GM19397 (cell line): Measurements from ENCODE around the gene TXNDC17.
"Not testable (repeated sequence)": the region's sequence is repeated elsewhere in the genome, so short reads cannot be mapped to it uniquely, and the experiment has no call there.

Experiments used
- ATAC-seq: cut with Tn5 transposase; IDR thresholded peaks from one replicate; pipeline ENCODE4 v1.9.1; 2021; ENCODE audit warnings: mild to moderate bottlenecking, moderate library complexity; ENCODE audit not compliant: unreplicated experiment

The TXNDC17 gene

DNA sequence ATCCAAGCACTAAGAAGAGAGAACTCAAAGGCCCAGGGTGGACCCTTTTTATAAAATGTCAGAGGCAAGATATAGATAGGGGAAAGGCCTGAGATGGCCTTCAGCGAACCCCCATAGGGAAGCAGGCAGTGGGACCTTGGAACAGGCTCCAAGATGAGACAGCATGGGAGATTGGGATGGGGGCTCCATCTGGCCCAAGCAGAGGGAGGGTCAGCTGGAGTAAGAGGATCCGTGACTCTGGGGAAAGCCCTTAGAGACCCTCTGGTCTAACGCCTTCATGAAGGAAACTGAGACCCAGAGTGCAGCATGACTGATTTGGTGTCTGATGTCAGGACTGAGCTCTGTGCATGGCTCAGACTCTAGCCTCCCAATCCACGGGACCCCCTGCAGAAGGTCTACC lies 41.5 kb downstream of the TXNDC17 start:
- no peak for ATAC-seq

DNA sequence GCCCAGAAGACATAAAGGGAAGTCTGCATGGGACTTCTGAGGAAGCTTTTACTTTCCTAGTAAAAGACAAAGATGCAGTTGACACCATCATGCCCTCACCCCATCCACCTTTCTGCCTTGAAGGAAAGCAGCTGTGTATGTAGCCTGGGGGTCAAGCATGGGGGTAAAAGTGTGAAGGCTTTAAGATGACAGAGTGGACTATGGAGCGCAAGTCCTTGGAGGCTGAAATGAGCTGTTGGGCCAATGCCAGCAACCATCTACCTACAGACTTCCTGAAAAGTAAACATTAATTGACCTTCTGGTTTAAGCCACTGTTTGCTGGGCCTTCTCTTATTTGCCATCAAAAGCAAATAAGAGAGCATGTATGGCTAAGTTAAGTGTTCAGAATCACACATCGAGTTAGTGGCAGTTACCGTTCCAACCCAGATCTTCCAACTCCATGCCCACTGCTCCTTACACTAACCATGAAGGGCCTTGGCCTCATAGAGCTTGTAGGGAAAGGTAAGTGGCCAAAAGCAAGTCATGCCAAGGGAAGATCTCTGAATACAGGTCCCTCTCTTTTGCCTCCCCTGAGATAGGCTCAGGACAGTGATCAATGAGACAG lies 42.3 kb downstream of the TXNDC17 start:
- no peak for ATAC-seq

DNA sequence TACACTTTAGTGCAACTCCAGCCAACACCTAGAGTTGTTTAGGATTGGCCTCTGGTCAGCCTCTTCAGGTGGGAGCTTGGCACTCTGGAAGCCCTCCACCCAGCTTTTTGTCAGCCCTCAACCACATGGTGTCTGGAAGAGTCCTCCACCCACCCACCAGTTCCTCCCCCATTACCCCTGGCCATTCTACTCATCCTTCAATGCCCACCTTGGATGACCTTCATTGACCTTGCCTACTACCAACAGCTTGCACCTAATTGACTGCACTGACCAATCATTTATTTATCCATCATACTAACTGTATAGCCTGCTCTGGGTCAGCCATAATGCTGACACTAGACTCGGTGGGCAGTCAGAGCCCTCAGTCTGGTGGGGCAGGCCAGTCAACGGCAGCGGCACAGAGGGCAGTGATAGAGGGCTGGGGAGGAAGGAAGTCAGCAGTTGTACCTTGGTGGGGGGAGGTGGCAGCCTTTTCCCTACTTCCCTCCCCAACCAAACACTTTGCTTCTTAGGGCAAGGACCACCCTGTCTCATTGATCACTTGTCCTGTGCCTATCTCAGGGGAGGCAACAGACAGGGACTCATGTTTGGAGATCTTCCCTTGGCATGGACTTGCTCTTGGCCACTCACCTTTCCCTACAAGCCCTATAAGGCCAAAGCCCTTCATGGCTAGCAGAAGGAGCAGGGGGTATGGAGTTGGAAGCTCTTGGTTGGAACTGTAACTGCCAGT lies 43.0 kb downstream of the TXNDC17 start:
- no peak for ATAC-seq

DNA sequence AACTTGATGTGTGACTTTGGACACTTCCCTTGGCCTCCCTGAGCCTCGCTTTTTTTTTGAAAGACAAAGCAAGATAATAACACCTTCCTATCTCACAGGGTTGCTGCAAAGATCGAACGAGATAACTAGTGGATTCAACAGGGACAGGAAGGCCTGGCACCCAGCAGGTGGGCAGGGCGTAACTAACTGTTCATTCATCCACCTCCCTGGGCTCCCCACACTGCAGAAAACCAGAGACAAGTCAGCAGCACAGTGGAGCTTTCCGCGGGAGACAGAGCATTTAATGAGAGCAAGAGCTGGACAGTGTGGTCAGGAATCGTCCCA lies 43.6 kb downstream of the TXNDC17 start:
- ATAC-seq: no peak

DNA sequence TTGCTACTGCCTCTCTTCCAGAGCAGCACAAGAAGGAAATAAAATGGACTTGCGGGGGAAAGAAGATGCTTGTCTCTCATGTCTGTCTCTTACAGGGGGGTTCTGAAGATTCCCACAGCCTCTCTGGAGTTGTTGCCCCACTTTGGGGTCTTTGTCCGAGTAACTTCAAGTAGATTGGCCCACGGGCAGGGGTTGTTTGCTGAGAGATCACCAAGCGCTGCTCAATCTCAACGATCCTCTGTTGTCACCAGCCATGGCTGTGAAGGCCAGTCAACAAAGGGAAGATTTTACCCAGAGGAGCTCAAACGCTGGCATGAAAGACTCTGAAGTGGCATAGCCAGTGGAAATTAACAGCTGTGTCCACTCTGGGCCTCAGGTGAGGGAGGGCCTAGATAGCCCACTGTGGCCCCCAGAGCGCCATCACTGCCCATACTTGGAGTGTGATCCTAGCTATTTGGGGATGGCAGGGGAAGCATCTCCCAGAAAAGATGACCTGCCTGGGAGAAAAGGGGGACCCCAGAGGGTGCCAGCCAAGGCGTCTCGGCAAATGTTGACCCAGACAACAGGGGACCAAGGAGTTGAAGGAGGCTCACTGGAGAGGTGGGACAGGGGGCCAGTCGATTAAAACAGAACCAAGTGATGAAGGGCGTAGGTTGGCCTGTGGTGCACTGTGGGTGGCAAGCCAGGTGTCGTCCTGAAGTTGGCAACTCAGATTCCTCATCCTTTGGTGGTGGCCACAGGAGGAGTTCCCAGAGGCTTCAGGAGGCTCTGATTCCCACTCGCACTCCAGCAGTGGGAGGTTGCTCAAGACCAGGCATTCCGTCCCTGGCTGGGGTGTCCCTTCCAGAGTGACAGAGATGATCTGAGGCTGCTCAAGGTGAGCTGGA lies 44.3 kb downstream of the TXNDC17 start:
- no peak for ATAC-seq

DNA sequence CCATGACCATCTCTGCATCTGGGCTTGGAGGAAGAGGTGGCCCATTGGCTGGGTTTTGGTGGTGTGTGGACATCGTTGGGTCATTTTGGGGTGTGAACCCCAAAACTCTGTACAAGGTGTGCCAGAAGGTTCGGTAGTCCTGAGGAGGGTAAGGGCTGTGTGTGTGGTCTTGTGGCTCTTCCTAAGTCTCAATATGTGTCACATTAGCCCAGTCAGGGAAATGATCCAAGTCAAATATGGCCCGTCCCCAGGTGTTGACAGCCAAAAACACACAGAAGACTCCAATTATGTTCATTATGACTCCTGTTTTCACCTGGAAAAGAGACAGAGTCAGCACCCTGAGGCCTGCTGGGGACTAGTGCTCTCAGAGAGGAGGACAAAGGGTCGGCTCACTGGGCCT lies 45.2 kb downstream of the TXNDC17 start:
- ATAC-seq: no peak

DNA sequence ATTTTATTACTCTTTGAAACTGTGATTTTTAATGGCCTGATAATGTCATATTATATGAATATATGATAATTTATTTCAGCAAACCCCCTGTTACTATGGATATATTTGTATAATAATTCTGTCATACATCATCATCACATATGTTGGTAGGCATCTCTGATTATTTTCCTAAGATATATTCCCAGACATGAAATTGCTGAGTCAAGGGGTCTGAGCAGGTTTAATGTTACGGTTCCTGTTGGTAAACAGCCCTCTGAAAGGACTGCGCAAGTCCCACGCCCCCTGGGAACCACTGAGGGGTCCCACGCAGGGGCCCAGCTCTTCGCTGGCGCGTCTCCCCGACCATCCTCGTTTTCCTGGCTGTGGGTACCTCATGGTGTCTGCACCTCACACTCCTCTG lies 48.1 kb downstream of the TXNDC17 start:
- ATAC-seq: no peak

DNA sequence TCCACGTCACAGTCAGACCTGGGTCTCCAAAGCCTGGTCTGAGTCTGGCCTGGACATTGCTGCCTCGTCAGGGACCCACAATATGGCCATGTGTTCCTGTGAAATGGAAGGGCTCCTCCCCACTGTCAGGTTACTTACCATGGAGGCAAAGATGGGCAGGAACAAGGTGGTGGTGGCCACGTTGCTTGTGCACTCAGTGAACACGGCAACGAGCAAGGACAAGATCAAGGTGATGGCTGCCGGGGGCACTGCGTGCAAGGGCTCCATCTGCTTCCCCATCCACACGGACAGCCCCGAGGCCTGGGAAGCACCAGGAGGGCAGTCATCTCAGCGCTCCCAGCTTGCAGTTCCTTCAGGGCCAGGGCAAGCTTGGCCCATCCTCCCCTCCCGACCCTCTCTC lies 49.8 kb downstream of the TXNDC17 start:
- no peak for ATAC-seq

DNA sequence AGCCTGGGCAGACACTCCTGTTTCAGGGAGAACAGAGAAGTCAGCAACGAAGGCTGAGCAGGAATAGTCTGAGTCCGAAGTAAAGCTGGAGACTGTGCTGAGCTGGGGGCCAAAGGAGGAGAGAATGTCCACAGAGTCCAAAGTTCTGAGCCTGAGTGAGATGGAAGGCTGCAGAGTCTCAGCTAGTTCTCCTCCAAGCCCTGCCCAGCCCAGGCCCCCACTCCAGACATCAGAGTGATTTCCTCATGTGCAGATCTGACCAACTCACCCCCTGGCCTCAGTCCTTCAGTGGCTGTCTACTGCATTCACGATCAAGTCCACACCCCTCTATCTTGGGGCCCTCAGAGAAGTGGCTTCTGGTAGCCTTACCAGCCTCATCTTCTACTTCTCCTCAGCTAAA lies 50.7 kb downstream of the TXNDC17 start:
- ATAC-seq: no peak

DNA sequence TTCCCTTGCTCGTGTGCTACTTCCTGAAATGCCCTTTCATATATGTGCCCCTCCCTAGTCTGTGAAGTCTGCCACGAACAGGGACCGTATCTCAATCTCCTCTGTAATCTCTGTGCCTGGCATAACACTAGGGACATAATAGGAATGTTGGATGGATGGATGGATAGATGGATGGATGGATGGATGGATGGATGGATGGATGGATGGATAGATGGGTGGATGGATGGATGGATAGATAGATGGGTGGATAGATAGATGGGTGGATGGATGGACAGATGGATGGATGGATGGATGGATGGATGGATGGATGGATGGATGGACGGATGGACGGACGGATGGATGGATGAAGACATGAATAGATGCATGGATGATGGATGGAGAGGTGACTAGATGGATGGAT lies 51.1 kb downstream of the TXNDC17 start:
- ATAC-seq: not testable (repeated sequence)
